HEK293 (cell line): ENCODE measurements around the gene AP3B1.

ENCODE experiments used
- ATF2 ChIP-seq: fragments of 450-650 bp; formaldehyde crosslinking; IDR thresholded peaks from 2 replicates; pipeline ENCODE4 v1.5.1; 2016; ENCODE audit warnings: missing biosample characterization, missing genetic modification characterization, low read depth
- OSR2 ChIP-seq: fragments of 450-650 bp; formaldehyde crosslinking; IDR thresholded peaks from 2 replicates; pipeline ENCODE4 v1.5.1; 2016; ENCODE audit warnings: missing biosample characterization, missing genetic modification characterization
- RBAK ChIP-seq: fragments of 450-650 bp; formaldehyde crosslinking; IDR thresholded peaks from 2 replicates; pipeline ENCODE4 v1.5.1; 2016; ENCODE audit warnings: missing biosample characterization, missing genetic modification characterization
- SALL2 ChIP-seq: fragments of 450-650 bp; formaldehyde crosslinking; IDR thresholded peaks from 2 replicates; pipeline ENCODE4 v1.5.0; 2017; ENCODE audit warnings: missing biosample characterization, mild to moderate bottlenecking, missing genetic modification characterization, borderline replicate concordance
- SP3 ChIP-seq: fragments of 450-650 bp; formaldehyde crosslinking; IDR thresholded peaks from 2 replicates; pipeline ENCODE4 v1.5.1; 2016; ENCODE audit warnings: missing biosample characterization, missing genetic modification characterization
- SP7 ChIP-seq: fragments of 450-650 bp; formaldehyde crosslinking; IDR thresholded peaks from 2 replicates; pipeline ENCODE4 v1.5.1; 2016; ENCODE audit warnings: missing biosample characterization, missing genetic modification characterization
- TSHZ1 ChIP-seq: fragments of 450-650 bp; formaldehyde crosslinking; IDR thresholded peaks from 2 replicates; pipeline ENCODE4 v1.5.1; 2016; ENCODE audit warnings: missing biosample characterization, missing genetic modification characterization, borderline replicate concordance
- ZBTB44 ChIP-seq: fragments of 450-650 bp; IDR thresholded peaks from 2 replicates; pipeline ENCODE4 v1.5.1; 2018; ENCODE audit warnings: missing biosample characterization, mild to moderate bottlenecking, missing genetic modification characterization
- ZBTB48 ChIP-seq: fragments of 450-650 bp; formaldehyde crosslinking; IDR thresholded peaks from 2 replicates; pipeline ENCODE4 v1.5.1; 2016; ENCODE audit warnings: missing biosample characterization, missing genetic modification characterization
- ZFHX2 ChIP-seq: fragments of 450-650 bp; formaldehyde crosslinking; conservative IDR thresholded peaks from 2 replicates; pipeline ENCODE4 v1.5.1; 2016; ENCODE audit warnings: missing biosample characterization, missing genetic modification characterization
- ZFP37 ChIP-seq: fragments of 450-650 bp; formaldehyde crosslinking; IDR thresholded peaks from 2 replicates; pipeline ENCODE4 v1.5.1; 2016; ENCODE audit warnings: missing biosample characterization, missing genetic modification characterization
- ZNF174 ChIP-seq: fragments of 450-650 bp; formaldehyde crosslinking; IDR thresholded peaks from 2 replicates; pipeline ENCODE4 v1.5.0; 2017; ENCODE audit warnings: missing biosample characterization, mild to moderate bottlenecking, missing genetic modification characterization
- ZNF175 ChIP-seq: fragments of 450-650 bp; formaldehyde crosslinking; IDR thresholded peaks from 2 replicates; pipeline ENCODE4 v1.5.1; 2016; ENCODE audit warnings: missing biosample characterization, missing genetic modification characterization
- ZNF202 ChIP-seq: fragments of 450-650 bp; formaldehyde crosslinking; IDR thresholded peaks from 2 replicates; pipeline ENCODE4 v1.5.1; 2016; ENCODE audit warnings: missing biosample characterization, missing genetic modification characterization, borderline replicate concordance
- ZNF214 ChIP-seq: fragments of 450-650 bp; formaldehyde crosslinking; IDR thresholded peaks from 2 replicates; pipeline ENCODE4 v1.5.1; 2017; ENCODE audit warnings: missing biosample characterization, mild to moderate bottlenecking, missing genetic modification characterization, borderline replicate concordance
- ZNF311 ChIP-seq: fragments of 450-650 bp; formaldehyde crosslinking; IDR thresholded peaks from 2 replicates; pipeline ENCODE4 v1.5.1; 2017; ENCODE audit warnings: missing biosample characterization, missing genetic modification characterization, borderline replicate concordance
- ZNF366 ChIP-seq: fragments of 450-650 bp; formaldehyde crosslinking; conservative IDR thresholded peaks from 2 replicates; pipeline ENCODE4 v1.5.1; 2016; ENCODE audit warnings: missing biosample characterization, missing genetic modification characterization
- ZNF398 ChIP-seq: fragments of 450-650 bp; formaldehyde crosslinking; IDR thresholded peaks from 2 replicates; pipeline ENCODE4 v1.5.1; 2017; ENCODE audit warnings: missing biosample characterization, missing genetic modification characterization
- ZNF426 ChIP-seq: fragments of 450-650 bp; formaldehyde crosslinking; IDR thresholded peaks from 2 replicates; pipeline ENCODE4 v1.5.1; 2017; ENCODE audit warnings: missing biosample characterization, missing genetic modification characterization, mild to moderate bottlenecking, inconsistent platforms, moderate library complexity
- ZNF514 ChIP-seq: fragments of 450-650 bp; formaldehyde crosslinking; IDR thresholded peaks from 2 replicates; pipeline ENCODE4 v1.5.1; 2016; ENCODE audit warnings: missing biosample characterization, missing genetic modification characterization
- ZNF621 ChIP-seq: fragments of 450-650 bp; formaldehyde crosslinking; IDR thresholded peaks from 2 replicates; pipeline ENCODE4 v1.5.1; 2017; ENCODE audit warnings: missing biosample characterization, missing genetic modification characterization
- ZNF670 ChIP-seq: fragments of 450-650 bp; formaldehyde crosslinking; IDR thresholded peaks from 2 replicates; pipeline ENCODE4 v1.5.1; 2016; ENCODE audit warnings: missing biosample characterization, missing genetic modification characterization, low read depth
- ZNF830 ChIP-seq: fragments of 450-650 bp; IDR thresholded peaks from 2 replicates; pipeline ENCODE4 v1.5.0; 2018; ENCODE audit warnings: missing biosample characterization, missing genetic modification characterization, low read depth, mild to moderate bottlenecking, moderate library complexity
- TF ChIP-seq, protein P1 (sequence below): fragments of 450-650 bp; formaldehyde crosslinking; IDR thresholded peaks from 2 replicates; pipeline ENCODE4 v1.5.1; 2016; ENCODE audit warnings: missing biosample characterization, missing genetic modification characterization
- TF ChIP-seq, protein P2 (sequence below): fragments of 450-650 bp; formaldehyde crosslinking; IDR thresholded peaks from 2 replicates; pipeline ENCODE4 v1.5.1; 2016; ENCODE audit warnings: missing biosample characterization, missing genetic modification characterization
- TF ChIP-seq, protein P3 (sequence below): fragments of 450-650 bp; formaldehyde crosslinking; IDR thresholded peaks from 2 replicates; pipeline ENCODE4 v1.5.1; 2017; ENCODE audit warnings: missing biosample characterization, missing genetic modification characterization

The AP3B1 gene

GRCh38 chr5:78132507-78132906 lies 162.0 kb downstream of the AP3B1 start (continued):
- TF ChIP-seq ZNF398 (tag by site-specific recombination) (no peak), ZNF366 (tag by site-specific recombination) (peak; percentile 77), OSR2 (tag by site-specific recombination) (peak; percentile 65; the same call in 1 of the 2 replicates), ZNF311 (no peak), ZNF621 (tag by site-specific recombination) (0 out of 2 replicates have a peak, but pooled peaks have one; percentile 65), ZNF426 (no peak), RBAK (tag by site-specific recombination) (no peak), ZBTB48 (tag by site-specific recombination) (no peak), ZNF670 (tag by site-specific recombination) (no peak), ZNF175 (no peak), ATF2 (tag by site-specific recombination) (peak; percentile 35; the same call in 1 of the 2 replicates), ZNF202 (no peak), ZBTB44 (no peak), ZNF214 (tag by site-specific recombination) (no peak), ZFHX2 (tag by site-specific recombination) (no peak), ZFP37 (tag by site-specific recombination) (no peak), ZNF514 (tag by site-specific recombination) (no peak), ZNF174 (no peak), TSHZ1 (no peak), SP3 (tag by site-specific recombination) (no peak), SALL2 (tag by site-specific recombination) (no peak), ZNF830 (tag by site-specific recombination) (no peak), SP7 (tag by site-specific recombination) (0 out of 2 replicates have a peak, but pooled peaks have one; percentile 49)
- TF ChIP-seq, protein P1, sequence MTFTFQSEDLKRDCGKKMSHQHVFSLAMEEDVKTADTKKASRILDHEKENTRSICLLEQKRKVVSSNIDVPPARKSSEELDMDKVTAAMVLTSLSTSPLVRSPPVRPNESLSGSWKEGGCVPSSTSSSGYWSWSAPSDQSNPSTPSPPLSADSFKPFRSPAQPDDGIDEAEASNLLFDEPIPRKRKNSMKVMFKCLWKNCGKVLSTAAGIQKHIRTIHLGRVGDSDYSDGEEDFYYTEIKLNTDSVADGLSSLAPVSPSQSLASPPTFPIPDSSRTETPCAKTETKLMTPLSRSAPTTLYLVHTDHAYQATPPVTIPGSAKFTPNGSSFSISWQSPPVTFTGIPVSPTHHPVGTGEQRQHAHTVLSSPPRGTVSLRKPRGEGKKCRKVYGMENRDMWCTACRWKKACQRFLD (tag by site-specific recombination): no peak
- TF ChIP-seq, protein P2, sequence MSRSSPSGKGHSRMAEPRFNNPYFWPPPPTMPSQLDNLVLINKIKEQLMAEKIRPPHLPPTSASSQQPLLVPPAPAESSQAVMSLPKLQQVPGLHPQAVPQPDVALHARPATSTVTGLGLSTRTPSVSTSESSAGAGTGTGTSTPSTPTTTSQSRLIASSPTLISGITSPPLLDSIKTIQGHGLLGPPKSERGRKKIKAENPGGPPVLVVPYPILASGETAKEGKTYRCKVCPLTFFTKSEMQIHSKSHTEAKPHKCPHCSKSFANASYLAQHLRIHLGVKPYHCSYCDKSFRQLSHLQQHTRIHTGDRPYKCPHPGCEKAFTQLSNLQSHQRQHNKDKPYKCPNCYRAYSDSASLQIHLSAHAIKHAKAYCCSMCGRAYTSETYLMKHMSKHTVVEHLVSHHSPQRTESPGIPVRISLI (tag by site-specific recombination): 0 out of 2 replicates have a peak, but pooled peaks have one; percentile 29
- TF ChIP-seq, protein P3, sequence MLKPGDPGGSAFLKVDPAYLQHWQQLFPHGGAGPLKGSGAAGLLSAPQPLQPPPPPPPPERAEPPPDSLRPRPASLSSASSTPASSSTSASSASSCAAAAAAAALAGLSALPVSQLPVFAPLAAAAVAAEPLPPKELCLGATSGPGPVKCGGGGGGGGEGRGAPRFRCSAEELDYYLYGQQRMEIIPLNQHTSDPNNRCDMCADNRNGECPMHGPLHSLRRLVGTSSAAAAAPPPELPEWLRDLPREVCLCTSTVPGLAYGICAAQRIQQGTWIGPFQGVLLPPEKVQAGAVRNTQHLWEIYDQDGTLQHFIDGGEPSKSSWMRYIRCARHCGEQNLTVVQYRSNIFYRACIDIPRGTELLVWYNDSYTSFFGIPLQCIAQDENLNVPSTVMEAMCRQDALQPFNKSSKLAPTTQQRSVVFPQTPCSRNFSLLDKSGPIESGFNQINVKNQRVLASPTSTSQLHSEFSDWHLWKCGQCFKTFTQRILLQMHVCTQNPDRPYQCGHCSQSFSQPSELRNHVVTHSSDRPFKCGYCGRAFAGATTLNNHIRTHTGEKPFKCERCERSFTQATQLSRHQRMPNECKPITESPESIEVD (tag by site-specific recombination): peak; percentile 94
